OCI-LY7 (cell line): ENCODE results near the gene SHOC2. TPM values are rescaled to one million over a fixed set of nuclear protein-coding genes. Genes with fewer than 3 reads are reported as not detected.

ENCODE experiments used
- BruUV-seq: library from RNA; stranded (reverse); fragments of 400-500 nt; replicated peaks from 2 replicates; lab custom pipeline; 2021; lab: Mats Ljungman, UMichigan
- CTCF ChIA-PET: fragments of 300-600 bp; sonication (Branson Sonifier 250); formaldehyde crosslinking; loops from one replicate; lab custom pipeline; 2022; ENCODE audit warnings: antibody characterized with exemption; ENCODE audit not compliant: unreplicated experiment; lab: Charles Lee
- POLR2A ChIA-PET: fragments of 300-600 bp; sonication (Branson Sonifier 250); formaldehyde crosslinking; loops from one replicate; lab custom pipeline; 2022; ENCODE audit warnings: antibody characterized with exemption; lab: Charles Lee
- DNase-seq: peaks from one replicate; pipeline ENCODE4 v3.0.0-alpha.2; 2015; ENCODE audit warnings: low spot score
- H2AFZ ChIP-seq: fragments of 200-600 bp; sonication (generic), shearing (Covaris generic); 2 replicates; pipeline ENCODE4 v1.6.1; 2014; ENCODE audit warnings: mild to moderate bottlenecking, antibody characterized with exemption, low read length, moderate library complexity
- H3K27ac ChIP-seq: fragments of 200-600 bp; sonication (generic); 2 replicates; pipeline ENCODE4 v1.5.1; 2014; ENCODE audit warnings: mixed run types, low read depth, mild to moderate bottlenecking, moderate library complexity, low read length, inconsistent platforms; ENCODE audit not compliant: poor library complexity, severe bottlenecking
- H3K36me3 ChIP-seq: fragments of 200-600 bp; sonication (generic); 2 replicates; pipeline ENCODE4 v1.6.1; 2014; ENCODE audit warnings: mild to moderate bottlenecking, antibody characterized with exemption, low read length, moderate library complexity, mixed read lengths; ENCODE audit not compliant: insufficient read depth
- H3K4me1 ChIP-seq: fragments of 200-600 bp; sonication (generic); 2 replicates; pipeline ENCODE4 v1.5.1; 2014; ENCODE audit warnings: mild to moderate bottlenecking, low read length; ENCODE audit not compliant: insufficient read depth, poor library complexity, severe bottlenecking
- H3K4me2 ChIP-seq: fragments of 200-600 bp; sonication (generic); 2 replicates; pipeline ENCODE4 v1.6.1; 2014; ENCODE audit warnings: mild to moderate bottlenecking, low read length
- H3K4me3 ChIP-seq: fragments of 200-600 bp; sonication (generic); 2 replicates; pipeline ENCODE4 v1.5.1; 2014; ENCODE audit warnings: mild to moderate bottlenecking, low read depth, low read length; ENCODE audit not compliant: poor library complexity, severe bottlenecking
- H3K79me2 ChIP-seq: fragments of 200-600 bp; sonication (generic); 2 replicates; pipeline ENCODE4 v1.6.1; 2016; ENCODE audit warnings: low read depth, mild to moderate bottlenecking, low read length, moderate library complexity, mixed read lengths; ENCODE audit not compliant: insufficient read depth
- H3K9me2 ChIP-seq: fragments of 200-600 bp; sonication (generic); 2 replicates; pipeline ENCODE4 v1.6.1; 2016; ENCODE audit warnings: mild to moderate bottlenecking, low read length, mixed read lengths; ENCODE audit not compliant: insufficient read depth
- H3K9me3 ChIP-seq: fragments of 200-600 bp; sonication (generic); 2 replicates; pipeline ENCODE4 v1.6.1; 2014; ENCODE audit warnings: mild to moderate bottlenecking, mixed run types, low read length, mixed read lengths
- H4K20me1 ChIP-seq: fragments of 200-600 bp; sonication (generic); 2 replicates; pipeline ENCODE4 v1.6.1; 2014; ENCODE audit warnings: mild to moderate bottlenecking, antibody characterized with exemption, low read length, moderate library complexity, mixed read lengths; ENCODE audit not compliant: insufficient read depth
- CTCF ChIP-seq: fragments of 200-600 bp; sonication (generic); conservative IDR thresholded peaks from 2 replicates; pipeline ENCODE4 v1.5.1; 2014; ENCODE audit warnings: mild to moderate bottlenecking, antibody characterized with exemption, low read length, moderate library complexity, mixed read lengths
- EZH2phosphoT487 ChIP-seq: fragments of 200-600 bp; sonication (generic); IDR thresholded peaks from 2 replicates; pipeline ENCODE4 v1.6.1; 2018; ENCODE audit warnings: low read depth, borderline replicate concordance, mild to moderate bottlenecking, mixed run types, antibody characterized with exemption, low read length, moderate library complexity, mixed read lengths
- intact Hi-C: fragments of 100-400 bp; cut with micrococcal nuclease; formaldehyde crosslinking; loops from one replicate; pipeline ENCODE4 v1.10.0; 2022; ENCODE audit not compliant: unreplicated experiment
- total RNA-seq, 2 experiments: library from RNA; depleted of rRNA in 1 of 2; stranded (reverse); fragments of >200 nt in 1 of 2; shearing (Covaris generic) in 1 of 2; gene quantifications; 2 replicates each; pipeline ENCODE4 v1.2.3, GENCODE V29; 2014 to 2022

SHOC2 gene
- total RNA-seq, 2 experiments from 2014 or later: 54.1 to 92.2 TPM

- POLR2A ChIA-PET: interaction anchor here (0.5 to 1.3 kb wide), 14 partner anchors 8 to 148 kb away, joined by 3 to 18 read pairs (median 4); no protein-coding TSS in a partner anchor
- Histone ChIP-seq H3K4me3 (peak within 1 kb of the TSS; percentile 74), H3K4me2 (peak within 1 kb of the TSS; percentile 92), H3K4me1 (peaks cover 69% of the 10 kb centered on the region), H3K79me2 (peaks cover 47% of the 10 kb centered on the region), H3K36me3 (peaks cover 12% of the 10 kb centered on the region), H4K20me1 (no peaks in the 10 kb centered on the region), H3K27ac (peak within 1 kb of the TSS; percentile 92), H3K9me3 (peaks cover 12% of the 10 kb centered on the region; the same call in 1 of the 2 replicates), H2AFZ (peak within 1 kb of the TSS; percentile 24; the same call in 1 of the 2 replicates), H3K9me2 (no peaks in the 10 kb centered on the region)
- CTCF ChIA-PET: no interaction called here
- intact Hi-C loops: loop anchor here (1.0 to 5.0 kb wide), 4 partner anchors 29 to 219 kb away; no protein-coding TSS in a partner anchor
- DNase-seq: peak; percentile 93
- no peak for TF ChIP-seq CTCF
- TSS peak; percentile 89 for BruUV-seq
Observed at GRCh38 chr10:110871298-110872084, 47.9 kb upstream of the SHOC2 start, which contains the start of gene PDCD4. Gene PDCD4, plus strand, starts transcription at chr10:110871928. Its CDS starts 4,100 bp downstream, at chr10:110876028.

- Histone ChIP-seq H2AFZ (peak overlapping the region; percentile 24; the same call in 1 of the 2 replicates), H3K79me2 (peaks cover 53% of the 10 kb centered on the region), H3K4me3 (peak overlapping the region; percentile 74), H3K27ac (peak overlapping the region; percentile 92), H3K9me3 (peaks cover 13% of the 10 kb centered on the region; the same call in 1 of the 2 replicates), H3K9me2 (no peaks in the 10 kb centered on the region), H3K36me3 (peaks cover 19% of the 10 kb centered on the region), H3K4me1 (peaks cover 60% of the 10 kb centered on the region), H4K20me1 (no peaks in the 10 kb centered on the region), H3K4me2 (peak overlapping the region; percentile 92)
- POLR2A ChIA-PET: interaction anchor here (0.6 to 2.3 kb wide), 14 partner anchors 10 to 184 kb away, joined by 3 to 18 read pairs (median 3); no protein-coding TSS in a partner anchor
- TF ChIP-seq EZH2phosphoT487 (no peak), CTCF (peak; percentile 60; the same call in 1 of the 2 replicates)
- no TSS peak for BruUV-seq
- peak; percentile 88 for DNase-seq
- CTCF ChIA-PET: no interaction called here
- intact Hi-C loops: loop anchor here (1.0 to 5.0 kb wide), 4 partner anchors 30 to 220 kb away; no protein-coding TSS in a partner anchor
Observed at GRCh38 chr10:110872145-110872983, 47.0 kb upstream of the SHOC2 start.
